GM12878 (cell line): ENCODE measurements around the gene INVS. TPM values are rescaled to one million over a fixed set of nuclear protein-coding genes. Genes with fewer than 3 reads are reported as not detected.
A peak's percentile ranks its signal among the peaks of the same experiment; 100 is the strongest.

ENCODE experiments used
- ATAC-seq: fragments of 200-7000 bp; cut with Tn5 transposase; 3 replicates; pipeline ENCODE4 v1.9.1; 2020; ENCODE audit warnings: mild to moderate bottlenecking, moderate library complexity
- BruUV-seq: library from RNA; stranded (reverse); fragments of 400-500 nt; replicated peaks from 2 replicates; lab custom pipeline; 2021; lab: Mats Ljungman, UMichigan
- CTCF ChIA-PET: fragments of 300-600 bp; sonication (Branson Sonifier 250); formaldehyde crosslinking; extraction: SDS; loops from one replicate; lab custom pipeline; 2021; ENCODE audit warnings: inconsistent platforms; lab: Yijun Ruan, JAX
- POLR2A ChIA-PET: fragments of 350-600 bp; formaldehyde crosslinking; extraction: SDS; loops from one replicate; lab custom pipeline; 2021; ENCODE audit warnings: inconsistent platforms; lab: Charles Lee
- RAD21 ChIA-PET: fragments of 300-600 bp; sonication (Branson Sonifier 250); formaldehyde crosslinking; loops from one replicate; lab custom pipeline; 2023; ENCODE audit warnings: antibody characterized with exemption; ENCODE audit not compliant: unreplicated experiment; lab: Charles Lee
- SMC1A ChIA-PET: fragments of 300-600 bp; sonication (Branson Sonifier 250); formaldehyde crosslinking; loops from one replicate; lab custom pipeline; 2023; ENCODE audit not compliant: unreplicated experiment, uncharacterized antibody; lab: Charles Lee
- DNase-seq: peaks from one replicate; pipeline ENCODE4 v3.0.0-alpha.2; 2011; ENCODE audit warnings: low read depth, low spot score
- FAIRE-seq: peaks from 3 replicates; lab custom pipeline; 2011; peaks lifted over from hg19 to GRCh38; lab: Jason Lieb, UNC
- H2AFZ ChIP-seq: 2 replicates; pipeline ENCODE4 v1.6.0; 2011; ENCODE audit warnings: low read depth, low read length, control low read depth; ENCODE audit not compliant: control insufficient read depth
- H3K27ac ChIP-seq: 2 replicates; pipeline ENCODE4 v1.5.1; 2011; ENCODE audit warnings: control low read depth; ENCODE audit not compliant: control insufficient read depth, insufficient read depth
- H3K27me3 ChIP-seq, 2 experiments: replicated peaks in 1 of 2; 2 replicates each; pipeline versions ENCODE4 v1.6.0 to v1.6.1; 2011; ENCODE audit warnings: low read length in 1 of 2; ENCODE audit not compliant: control insufficient read depth in 2 of 2, insufficient read depth in 2 of 2
- H3K36me3 ChIP-seq, 2 experiments: 2 replicates each; pipeline ENCODE4 v1.5.1; 2011; ENCODE audit warnings: low read length in 1 of 2; ENCODE audit not compliant: control insufficient read depth in 2 of 2, insufficient read depth in 2 of 2
- H3K4me1 ChIP-seq: 2 replicates; pipeline ENCODE4 v1.6.1; 2011; ENCODE audit warnings: mild to moderate bottlenecking, low read length, moderate library complexity, mixed read lengths; ENCODE audit not compliant: control insufficient read depth, insufficient read depth
- H3K4me2 ChIP-seq: 2 replicates; pipeline ENCODE4 v1.6.0; 2011; ENCODE audit warnings: control low read depth; ENCODE audit not compliant: control insufficient read depth, insufficient read depth
- H3K4me3 ChIP-seq: fragments of 200-600 bp; sonication (generic); 2 replicates; pipeline ENCODE4 v1.5.1; 2016
- H3K79me2 ChIP-seq: 2 replicates; pipeline ENCODE4 v1.6.0; 2011; ENCODE audit warnings: low read length; ENCODE audit not compliant: control insufficient read depth, insufficient read depth
- H3K9ac ChIP-seq: 2 replicates; pipeline ENCODE4 v1.8.0; 2011; ENCODE audit warnings: low read length, control low read depth, mixed read lengths; ENCODE audit not compliant: control insufficient read depth, insufficient read depth
- H3K9me3 ChIP-seq: replicated peaks from 3 replicates; pipeline ENCODE4 v1.5.1; 2011; ENCODE audit warnings: mild to moderate bottlenecking, low read length; ENCODE audit not compliant: control insufficient read depth, insufficient read depth
- H4K20me1 ChIP-seq: 2 replicates; pipeline ENCODE4 v1.6.0; 2011; ENCODE audit not compliant: control insufficient read depth, insufficient read depth
- ATF2 ChIP-seq: IDR thresholded peaks from 2 replicates; pipeline ENCODE4 v1.6.1; 2012; ENCODE audit warnings: low read length, inconsistent platforms
- ATF7 ChIP-seq: fragments of 450-650 bp; IDR thresholded peaks from 2 replicates; pipeline ENCODE4 v1.6.1; 2016; ENCODE audit warnings: low read depth, mild to moderate bottlenecking
- BCL11A ChIP-seq: IDR thresholded peaks from 2 replicates; pipeline ENCODE4 v1.6.1; 2011; ENCODE audit warnings: low read depth, low read length
- CBFB ChIP-seq: IDR thresholded peaks from 2 replicates; pipeline ENCODE4 v1.6.1; 2016; ENCODE audit warnings: antibody characterized with exemption, low read depth
- CREM ChIP-seq: IDR thresholded peaks from 2 replicates; pipeline ENCODE4 v1.6.1; 2014; ENCODE audit warnings: antibody characterized with exemption, low read depth
- EP300 ChIP-seq, 2 experiments: fragments of 150-350 bp in 1 of 2; IDR thresholded peaks; 2 replicates each; pipeline ENCODE4 v1.6.1; 2011 to 2012; ENCODE audit warnings: low read depth in 2 of 2, low read length in 2 of 2, borderline replicate concordance in 1 of 2, improper control_type of control experiment in 1 of 2, inconsistent platforms in 1 of 2; ENCODE audit not compliant: control insufficient read depth in 1 of 2
- HSF1 ChIP-seq: fragments of 150-350 bp; IDR thresholded peaks from 2 replicates; pipeline ENCODE4 v1.6.1; 2014; ENCODE audit warnings: mild to moderate bottlenecking, low read depth, low read length
- JUNB ChIP-seq: IDR thresholded peaks from 2 replicates; pipeline ENCODE4 v1.6.1; 2016; ENCODE audit warnings: antibody characterized with exemption, mild to moderate bottlenecking
- MTA2 ChIP-seq: fragments of 450-650 bp; IDR thresholded peaks from 2 replicates; pipeline ENCODE4 v1.6.1; 2016; ENCODE audit warnings: low read depth, mild to moderate bottlenecking, moderate library complexity
- NFIC ChIP-seq: IDR thresholded peaks from 2 replicates; pipeline ENCODE4 v1.6.1; 2012; ENCODE audit warnings: low read depth, mild to moderate bottlenecking, inconsistent platforms, low read length, moderate library complexity
- PRDM15 ChIP-seq: fragments of 450-650 bp; formaldehyde crosslinking; IDR thresholded peaks from 2 replicates; pipeline ENCODE4 v1.4.0; 2020; ENCODE audit warnings: mild to moderate bottlenecking, moderate library complexity
- RCOR1 ChIP-seq: conservative IDR thresholded peaks from 2 replicates; pipeline ENCODE4 v1.6.1; 2012; ENCODE audit warnings: low read depth, low read length, improper control_type of control experiment
- RUNX3 ChIP-seq: IDR thresholded peaks from 2 replicates; pipeline ENCODE4 v1.6.1; 2012; ENCODE audit warnings: low read length, inconsistent platforms
- ZNF217 ChIP-seq: fragments of 450-650 bp; IDR thresholded peaks from 2 replicates; pipeline ENCODE4 v1.6.1; 2017; ENCODE audit warnings: antibody characterized with exemption, mild to moderate bottlenecking
- ZNF24 ChIP-seq: fragments of 450-650 bp; IDR thresholded peaks from 2 replicates; pipeline ENCODE4 v1.6.1; 2017; ENCODE audit warnings: antibody characterized with exemption, mild to moderate bottlenecking
- WGBS: methylation state at CpG from one replicate; pipeline ENCODE4 v1.1.6; 2016; ENCODE audit warnings: low lambda C conversion rate; ENCODE audit not compliant: insufficient replicate concordance, insufficient coverage; ENCODE audit errors: missing lambda C conversion rate; 5-methylcytosine and 5-hydroxymethylcytosine counted together
- in situ Hi-C: fragments of 300-500 bp; cut with MboI; formaldehyde crosslinking; loops from 9 replicates; pipeline ENCODE4 v1.14.3; 2018; ENCODE audit warnings: mixed read lengths
- intact Hi-C: fragments of 100-400 bp; cut with micrococcal nuclease; formaldehyde crosslinking; loops from one replicate; pipeline ENCODE4 v1.14.2; 2022; ENCODE audit not compliant: unreplicated experiment
- polyA plus RNA-seq, 11 experiments: library from polyadenylated mRNA; depleted of rRNA in 4 of 11; unstranded in 6 of 11; stranded (reverse) in 5 of 11; fragments of >200 nt; fragmentation: Nextera tagmentation in 4 of 11; fragmentation: Illumina TruSeq in 1 of 11; extraction: Ambion mirVana in 4 of 11; extraction: Trizol in 1 of 11; gene quantifications; 1 replicate in 1 of 11; 2 replicates in 10 of 11; pipeline versions ENCODE4 v1.2.1 to v1.2.3, GENCODE V29; 2011 to 2016; ENCODE audit warnings: inconsistent platforms in 2 of 11, missing spikeins in 2 of 11, low read depth in 1 of 11
- total RNA-seq, 4 experiments: library from RNA; depleted of rRNA in 3 of 4; stranded (reverse); fragments of >200 nt in 3 of 4; fragmentation: Illumina TruSeq in 1 of 4; extraction: Trizol in 1 of 4; gene quantifications; 2 replicates each; pipeline versions ENCODE4 v1.2.1 to v1.2.3, GENCODE V29; 2013 to 2021

INVS gene
- total and polyA plus RNA-seq, 10 of the 15 experiments (the other 5 are each of a cell fraction or from before 2014, with no cell fraction given): 0.93 to 20.8 (median 13.2) TPM

- peak; percentile 6; the same call in 1 of the 3 replicates for ATAC-seq
- Histone ChIP-seq H3K27me3 (no peaks in the 10 kb centered on the region), H3K79me2 (peaks cover 90% of the 10 kb centered on the region), H2AFZ (no peak overlapping the region), H3K9ac (no peak overlapping the region), H3K4me2 (peak overlapping the region; percentile 40; the same call in 1 of the 2 replicates), H3K4me3 (no peak overlapping the region), H3K9me3 (no peaks in the 10 kb centered on the region), H3K36me3 (no peaks in the 10 kb centered on the region), H3K4me1 (peaks cover 32% of the 10 kb centered on the region), H4K20me1 (0 out of 2 replicates have a peak, but pooled peaks cover 2% of the 10 kb centered on the region), H3K27ac (no peak overlapping the region; the same call in 1 of the 2 replicates)
- no TSS peak for BruUV-seq
- TF ChIP-seq ATF2 (peak; percentile 66), JUNB (peak; percentile 24; the same call in 1 of the 2 replicates), ZNF217 (peak; percentile 50; the same call in 1 of the 2 replicates), PRDM15 (no peak), ATF7 (peak; percentile 77), RCOR1 (no peak), CREM (peak; percentile 38; the same call in 1 of the 2 replicates), RUNX3 (peak; percentile 97), BCL11A (peak; percentile 43; the same call in 1 of the 2 replicates), CBFB (0 out of 2 replicates have a peak, but pooled peaks have one; percentile 37), MTA2 (peak; percentile 63; the same call in 1 of the 2 replicates), ZNF24 (peak; percentile 98), NFIC (peak; percentile 75), HSF1 (no peak), EP300 (IDR thresholded peaks at IDR 0.05; ENCODE audit: borderline replicate concordance in 1 of 2, control insufficient read depth in 1 of 2, low read depth in 2 of 2, low read length in 2 of 2) (peak in 1 of 2 experiments; percentile 19; a peak in 1 of 4 replicates)
- ChIA-PET POLR2A (interaction anchor here (0.7 to 1.7 kb wide), 3 partner anchors 9 to 265 kb away, joined by 3 to 7 read pairs (median 3); no protein-coding TSS in a partner anchor), RAD21 (interaction anchor here (0.8 to 4.5 kb wide), 4 partner anchors 8 to 132 kb away, joined by 3 to 39 read pairs (median 3); no protein-coding TSS in a partner anchor), CTCF (interaction anchor here (0.6 to 5.4 kb wide), 8 partner anchors 8 to 264 kb away, joined by 3 to 35 read pairs (median 4); partner anchors contain the start of gene ERP44), SMC1A (interaction anchor here (0.7 to 5.2 kb wide), 6 partner anchors 9 to 56 kb away, joined by 3 to 63 read pairs (median 16); no protein-coding TSS in a partner anchor)
- intact Hi-C loops: no loop called here
- in situ Hi-C loops: no loop called here
- FAIRE-seq: no peak
- WGBS: 37% methylated on average over 1 of the region's 1 CpG
- no peak for DNase-seq
Observed at GRCh38 chr9:100087218-100087617, 11.8 kb upstream of the INVS start.
